Esophagus muscularis mucosa (tissue), 4 donors: ENCODE results near the gene MOB3B.

ENCODE experiments used
- CTCF ChIP-seq, 3 experiments: fragments of 200-600 bp in 2 of 3; fragments of 450-650 bp in 1 of 3; sonication (generic) in 2 of 3; IDR thresholded peaks; one replicate each; pipeline ENCODE4 v1.5.1; 2017 to 2019; ENCODE audit warnings: antibody characterized with exemption in 3 of 3, mild to moderate bottlenecking in 2 of 3, moderate library complexity in 1 of 3
- EP300 ChIP-seq: sonication (generic); formaldehyde crosslinking; IDR thresholded peaks from one replicate; pipeline ENCODE4 v1.6.1; 2017; ENCODE audit warnings: antibody characterized with exemption
- POLR2A ChIP-seq: fragments of 450-650 bp; IDR thresholded peaks from one replicate; pipeline ENCODE4 v1.6.1; 2017; ENCODE audit warnings: antibody characterized with exemption, moderate library complexity, mild to moderate bottlenecking, low read depth
- POLR2AphosphoS5 ChIP-seq, 2 donors: sonication (generic); formaldehyde crosslinking; IDR thresholded peaks; one replicate each; pipeline ENCODE4 v1.6.1; 2017; ENCODE audit warnings: antibody characterized with exemption in 2 of 2

GRCh38 chr9:27337833-27338526 is 191.6 kb downstream of the MOB3B start:
- TF ChIP-seq CTCF (IDR thresholded peaks at IDR 0.05) (no peak), POLR2A (no peak), POLR2AphosphoS5 (IDR thresholded peaks at IDR 0.05) (no peak), EP300 (no peak)
